GM12892 (cell line): ENCODE results near the gene COMMD10.

Experiments used
- POLR2A ChIP-seq: IDR thresholded peaks from 2 replicates; pipeline ENCODE4 v1.6.1; 2011; ENCODE audit warnings: low read depth, low read length, control low read depth
- POLR2AphosphoS5 ChIP-seq: IDR thresholded peaks from 2 replicates; pipeline ENCODE4 v1.6.1; 2011; ENCODE audit warnings: low read depth, low read length, control low read depth
- TAF1 ChIP-seq: IDR thresholded peaks from 2 replicates; pipeline ENCODE4 v1.6.1; 2011; ENCODE audit warnings: low read depth, mild to moderate bottlenecking, control low read depth, low read length, borderline replicate concordance

DNA sequence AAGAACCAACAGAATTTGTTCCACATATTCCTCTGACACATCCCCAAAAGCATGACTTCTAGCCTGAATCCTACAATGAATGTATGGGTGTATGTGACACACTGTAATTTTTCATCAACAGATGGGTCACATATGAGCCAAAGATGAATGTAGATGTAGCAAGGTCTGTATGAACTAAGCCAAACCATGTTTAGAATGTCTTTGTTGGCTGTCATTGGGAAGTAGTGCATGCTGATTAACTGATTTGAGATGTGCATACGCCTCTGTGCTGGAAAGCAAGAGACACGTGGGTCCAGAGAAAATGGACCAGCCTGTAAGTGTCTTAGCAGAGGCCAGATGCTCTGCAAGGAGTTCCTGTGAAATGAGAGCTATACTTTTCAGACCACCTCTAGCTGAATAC lies 222.0 kb downstream of the COMMD10 start:
- TF ChIP-seq POLR2A = no peak
- TF ChIP-seq POLR2AphosphoS5 = no peak
- TF ChIP-seq TAF1 = no peak
